GM19043 (cell line): ENCODE data around the gene ACOX3.
"Not testable (repeated sequence)": the region's sequence is repeated elsewhere in the genome, so short reads cannot be mapped to it uniquely, and the experiment has no call there.

Source experiments
- ATAC-seq: cut with Tn5 transposase; IDR thresholded peaks from one replicate; pipeline ENCODE4 v1.9.1; 2021; ENCODE audit warnings: low read depth; ENCODE audit not compliant: unreplicated experiment

Gene ACOX3

DNA sequence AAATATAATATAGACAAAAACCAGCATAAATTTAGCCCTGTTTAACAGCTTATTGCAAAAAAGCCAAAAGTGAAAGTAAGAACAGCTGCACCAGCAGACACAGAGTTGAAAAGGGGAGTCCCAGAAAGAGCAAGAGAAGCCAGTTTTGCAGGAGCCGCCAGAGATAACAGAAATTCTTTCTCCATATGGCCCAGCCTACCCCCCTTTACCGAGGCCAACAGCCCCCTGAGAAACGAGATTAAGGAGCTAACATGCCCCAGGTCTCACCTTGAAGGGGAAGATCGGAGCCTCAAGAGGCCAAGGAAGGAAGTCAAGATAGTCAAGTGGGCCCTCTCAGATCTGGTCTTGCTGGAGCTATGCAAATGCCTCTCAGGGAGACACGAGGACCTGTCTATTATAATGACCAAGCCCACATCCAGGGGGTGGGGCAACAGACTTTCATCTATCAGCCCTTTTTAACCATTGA, 4.8 kb downstream of the ACOX3 start:
- peak; percentile 51 for ATAC-seq

DNA sequence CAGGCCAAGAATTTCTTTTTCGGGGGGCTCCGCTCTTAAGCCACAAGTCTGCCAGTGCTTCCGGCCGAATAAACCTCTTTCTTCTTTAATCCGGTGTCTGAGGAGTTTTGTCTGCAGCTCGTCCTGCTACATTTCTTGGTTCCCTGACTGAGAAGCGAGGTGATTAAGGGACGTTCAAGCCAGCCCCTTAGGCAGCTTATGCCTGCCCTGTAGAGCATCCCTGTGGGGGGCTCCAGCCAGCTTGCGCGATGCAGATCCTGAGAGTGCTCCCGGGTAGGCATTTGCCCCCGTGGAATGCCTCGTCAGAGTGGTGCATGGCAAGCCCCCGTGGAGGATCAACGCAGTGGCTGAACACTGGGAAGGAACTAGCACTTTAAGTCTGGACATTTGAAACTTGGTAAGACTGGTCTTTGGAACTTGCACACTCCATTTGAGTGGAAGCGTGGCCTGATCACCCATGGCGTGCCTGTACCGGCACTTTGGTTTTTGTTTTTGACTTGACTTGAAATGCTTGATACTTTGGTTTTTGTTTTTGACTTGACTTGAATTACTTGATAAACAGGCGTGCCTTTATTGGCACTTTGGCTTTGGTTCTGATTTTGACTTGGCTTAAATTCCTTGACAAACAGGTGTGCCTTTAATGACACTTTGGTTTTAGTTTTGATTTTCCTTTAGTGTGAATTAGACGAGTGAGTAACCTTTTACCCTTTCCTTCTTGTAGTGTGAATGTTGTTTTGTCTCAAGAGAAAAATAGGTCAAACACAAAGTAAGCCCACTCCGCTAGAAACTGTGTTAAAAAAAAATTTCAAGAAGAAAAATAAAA, 6.1 kb downstream of the ACOX3 start:
- no peak for ATAC-seq

- ATAC-seq, result no peak
These were observed 7.4 kb downstream of the ACOX3 start for GRCh38 chr4:8433136-8433535.

GRCh38 chr4:8431553-8431952, 9.0 kb downstream of the ACOX3 start:
- ATAC-seq, result no peak

DNA sequence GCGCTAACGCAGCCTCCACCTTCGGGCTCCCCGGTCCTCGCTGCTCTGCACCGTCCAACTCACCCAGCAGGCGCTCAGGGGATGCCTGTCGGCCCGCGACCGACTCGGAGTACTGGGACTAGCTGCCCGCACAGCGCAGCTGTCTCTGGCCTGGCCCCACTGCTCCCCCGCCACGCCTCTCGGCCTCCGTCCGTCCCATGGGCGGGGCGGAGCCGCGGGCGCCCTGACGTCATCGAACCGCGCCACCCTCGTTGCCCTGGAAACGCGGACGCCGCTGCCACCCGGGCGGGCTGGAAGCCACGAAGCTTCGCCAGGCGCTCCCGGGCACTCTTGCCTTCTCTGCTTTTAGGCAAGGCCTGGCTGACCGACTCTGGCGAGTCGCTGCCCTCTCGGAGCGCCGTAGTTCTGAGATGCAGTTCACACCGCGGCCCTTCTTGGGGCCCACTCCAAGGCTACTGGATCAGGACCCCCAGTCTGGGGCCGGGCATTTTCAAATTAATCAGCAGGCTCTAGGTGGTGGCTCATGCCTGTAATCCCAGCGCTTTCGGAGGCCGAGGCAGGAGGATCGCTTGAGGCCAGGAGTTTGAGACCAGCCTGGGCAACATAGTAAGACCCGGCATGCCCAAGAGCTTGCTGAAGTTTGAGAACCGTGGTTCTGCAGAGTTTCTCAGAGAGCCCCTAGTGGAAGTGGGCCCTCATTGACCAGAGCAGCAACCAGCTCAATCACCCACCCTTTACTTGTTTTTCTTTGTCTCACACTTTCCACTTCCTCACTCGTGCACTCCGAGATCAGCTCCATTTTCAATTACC, 12.0 kb downstream of the ACOX3 start:
- ATAC-seq, result peak; percentile 84

DNA sequence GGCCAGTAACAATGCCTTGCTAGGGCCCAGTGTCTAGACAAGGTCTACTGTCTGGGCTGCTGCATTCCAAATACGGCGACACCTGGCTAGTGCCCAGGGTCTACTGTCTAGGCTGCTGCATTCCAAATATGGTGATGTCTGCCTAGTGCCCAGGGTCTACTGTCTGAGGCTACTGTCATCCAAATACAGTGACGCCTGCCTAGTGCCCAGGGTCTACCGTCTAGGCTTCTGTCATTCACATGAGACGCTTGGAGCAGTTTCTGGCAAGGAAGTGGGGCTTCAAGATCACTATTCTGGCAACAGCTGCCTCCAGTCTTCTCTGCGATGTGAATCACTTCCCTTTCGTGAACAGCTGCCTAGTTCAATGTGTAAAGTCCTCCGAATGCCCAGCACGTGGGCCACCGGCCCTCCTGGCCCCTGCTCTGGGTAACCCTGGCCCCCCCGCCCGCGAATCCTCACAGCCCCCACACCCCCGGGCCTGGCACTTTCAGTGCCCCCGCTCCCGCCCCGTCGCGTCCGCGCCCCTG, 12.7 kb downstream of the ACOX3 start:
- ATAC-seq, result peak; percentile 54

- no peak for ATAC-seq
These were observed 13.3 kb downstream of the ACOX3 start for GRCh38 chr4:8427262-8427661.

DNA sequence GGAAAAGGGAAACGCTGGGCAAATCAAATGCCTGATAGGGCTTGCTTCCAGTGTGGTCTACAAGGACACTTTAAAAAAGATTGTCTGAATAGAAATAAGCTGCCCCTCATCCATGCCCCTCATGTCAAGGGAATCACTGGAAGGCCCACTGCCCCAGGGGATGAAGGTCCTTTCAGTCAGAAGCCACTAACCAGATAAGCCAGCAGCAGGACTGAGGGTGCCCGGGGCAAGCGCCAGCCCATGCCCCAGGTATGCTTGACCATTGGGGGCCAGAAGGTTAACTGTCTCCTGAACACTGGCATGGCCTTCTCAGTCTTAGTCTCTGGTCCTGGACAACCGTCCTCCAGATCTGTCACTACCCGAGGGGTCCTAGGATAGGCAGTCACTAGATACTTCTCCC, 17.7 kb downstream of the ACOX3 start:
- ATAC-seq, result no peak

GRCh38 chr4:8422327-8422726, 18.2 kb downstream of the ACOX3 start:
- ATAC-seq, result no peak

- ATAC-seq, result not testable (repeated sequence)
These were observed 20.4 kb downstream of the ACOX3 start for GRCh38 chr4:8420151-8420550.

- ATAC-seq, result peak; percentile 59
These were observed 21.1 kb downstream of the ACOX3 start for GRCh38 chr4:8419222-8420041.

- no peak for ATAC-seq
These were observed 23.4 kb downstream of the ACOX3 start for GRCh38 chr4:8417071-8417614.

DNA sequence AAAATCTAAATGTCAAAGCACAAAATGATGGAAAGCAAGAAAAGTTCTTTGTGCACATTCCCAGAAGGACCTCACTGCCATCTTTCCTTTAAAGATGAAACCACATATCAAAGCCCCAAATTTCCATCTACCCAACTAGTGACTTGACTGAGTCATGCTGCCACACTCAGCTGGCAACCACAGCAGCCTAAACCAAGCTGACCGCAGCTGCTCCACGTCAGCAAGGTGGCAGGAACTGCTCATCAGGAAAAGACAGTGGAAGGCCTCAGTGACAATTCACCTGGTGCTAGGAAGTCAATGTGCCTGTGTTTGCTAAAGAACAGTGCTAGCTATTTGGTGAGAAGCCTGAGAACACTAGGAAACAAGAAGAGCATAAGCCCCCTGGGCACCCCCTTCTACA, 26.1 kb downstream of the ACOX3 start:
- ATAC-seq, result no peak

GRCh38 chr4:8412288-8412687, 28.2 kb downstream of the ACOX3 start:
- ATAC-seq, result no peak

- no peak for ATAC-seq
These were observed 29.0 kb downstream of the ACOX3 start for GRCh38 chr4:8411351-8412180.

- ATAC-seq, result no peak
These were observed 29.8 kb downstream of the ACOX3 start for GRCh38 chr4:8410641-8411271.

GRCh38 chr4:8410066-8410625, 30.4 kb downstream of the ACOX3 start:
- ATAC-seq, result no peak

GRCh38 chr4:8409264-8410065, 31.1 kb downstream of the ACOX3 start:
- ATAC-seq, result no peak
